Ascending aorta (tissue), 2 donors: ENCODE measurements around the gene GCLM. TPM values are rescaled to one million over a fixed set of nuclear protein-coding genes. Genes with fewer than 3 reads are reported as not detected.
"Not testable (repeated sequence)": the region's sequence is repeated elsewhere in the genome, so short reads cannot be mapped to it uniquely, and the experiment has no call there.

ENCODE experiments used
- DNase-seq, 2 donors: peaks; one replicate each; pipeline ENCODE4 v3.0.0-alpha.2; 2019; ENCODE audit warnings: low spot score in 2 of 2
- H3K27ac ChIP-seq, 2 donors: fragments of 200-600 bp; sonication (generic); one replicate each; pipeline ENCODE4 v1.5.1; 2016 to 2017; ENCODE audit warnings: mild to moderate bottlenecking in 1 of 2
- H3K27me3 ChIP-seq: fragments of 200-600 bp; sonication (generic); one replicate; pipeline ENCODE4 v1.5.1; 2017
- H3K36me3 ChIP-seq, 2 donors: fragments of 200-600 bp; sonication (generic); one replicate each; pipeline ENCODE4 v1.5.1; 2016
- H3K4me1 ChIP-seq, 2 donors: fragments of 200-600 bp; sonication (generic); one replicate each; pipeline ENCODE4 v1.5.1; 2016 to 2017; ENCODE audit warnings: mild to moderate bottlenecking in 1 of 2
- H3K4me3 ChIP-seq, 2 donors: fragments of 200-600 bp; sonication (generic); one replicate each; pipeline ENCODE4 v1.5.1; 2016 to 2017; ENCODE audit warnings: mild to moderate bottlenecking in 1 of 2
- H3K9me3 ChIP-seq, 2 donors: fragments of 200-600 bp; sonication (generic); one replicate each; pipeline ENCODE4 v1.5.1; 2016
- intact Hi-C: fragments of 100-400 bp; cut with DNase I; formaldehyde crosslinking; loops from one replicate; pipeline ENCODE4 v1.15.1; 2023
- total RNA-seq: library from RNA; depleted of rRNA; stranded (reverse); fragments of >200 nt; gene quantifications from one replicate; pipeline ENCODE4 v1.1.0, GENCODE V29; 2016
- TF ChIP-seq, protein P1 (sequence below), 3 experiments: fragments of 200-600 bp in 2 of 3; fragments of 450-650 bp in 1 of 3; sonication (generic) in 2 of 3; IDR thresholded peaks; one replicate each; pipeline ENCODE4 v1.5.1; 2016 to 2019; ENCODE audit warnings: antibody characterized with exemption in 3 of 3, mild to moderate bottlenecking in 1 of 3, moderate library complexity in 1 of 3

GCLM gene
- total RNA-seq, 1 donor from 2014 or later, result 3.3 TPM

GRCh38 chr1:93864175-93864574, 45.1 kb downstream of the GCLM start:
- no peaks in the 10 kb centered on the region for H3K4me1 ChIP-seq
- peaks cover 7 to 11% of the 10 kb centered on the region in 2 donors for H3K36me3 ChIP-seq
- TF ChIP-seq, protein P1, sequence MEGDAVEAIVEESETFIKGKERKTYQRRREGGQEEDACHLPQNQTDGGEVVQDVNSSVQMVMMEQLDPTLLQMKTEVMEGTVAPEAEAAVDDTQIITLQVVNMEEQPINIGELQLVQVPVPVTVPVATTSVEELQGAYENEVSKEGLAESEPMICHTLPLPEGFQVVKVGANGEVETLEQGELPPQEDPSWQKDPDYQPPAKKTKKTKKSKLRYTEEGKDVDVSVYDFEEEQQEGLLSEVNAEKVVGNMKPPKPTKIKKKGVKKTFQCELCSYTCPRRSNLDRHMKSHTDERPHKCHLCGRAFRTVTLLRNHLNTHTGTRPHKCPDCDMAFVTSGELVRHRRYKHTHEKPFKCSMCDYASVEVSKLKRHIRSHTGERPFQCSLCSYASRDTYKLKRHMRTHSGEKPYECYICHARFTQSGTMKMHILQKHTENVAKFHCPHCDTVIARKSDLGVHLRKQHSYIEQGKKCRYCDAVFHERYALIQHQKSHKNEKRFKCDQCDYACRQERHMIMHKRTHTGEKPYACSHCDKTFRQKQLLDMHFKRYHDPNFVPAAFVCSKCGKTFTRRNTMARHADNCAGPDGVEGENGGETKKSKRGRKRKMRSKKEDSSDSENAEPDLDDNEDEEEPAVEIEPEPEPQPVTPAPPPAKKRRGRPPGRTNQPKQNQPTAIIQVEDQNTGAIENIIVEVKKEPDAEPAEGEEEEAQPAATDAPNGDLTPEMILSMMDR (IDR thresholded peaks at IDR 0.05), result no peak
- H3K27ac ChIP-seq, result no peak overlapping the region
- H3K9me3 ChIP-seq, result no peaks in the 10 kb centered on the region
- intact Hi-C loops, result no loop called here
- no peaks in the 10 kb centered on the region for H3K27me3 ChIP-seq
- H3K4me3 ChIP-seq, result no peak overlapping the region
- DNase-seq, result no peak

- H3K4me1 ChIP-seq, DNase-seq, intact Hi-C loops, H3K27ac ChIP-seq, H3K4me3 ChIP-seq, H3K27me3 ChIP-seq, H3K9me3 ChIP-seq, H3K36me3 ChIP-seq: not testable (repeated sequence)
Measured at GRCh38 chr1:93857653-93858052, 51.6 kb downstream of the GCLM start.

DNA sequence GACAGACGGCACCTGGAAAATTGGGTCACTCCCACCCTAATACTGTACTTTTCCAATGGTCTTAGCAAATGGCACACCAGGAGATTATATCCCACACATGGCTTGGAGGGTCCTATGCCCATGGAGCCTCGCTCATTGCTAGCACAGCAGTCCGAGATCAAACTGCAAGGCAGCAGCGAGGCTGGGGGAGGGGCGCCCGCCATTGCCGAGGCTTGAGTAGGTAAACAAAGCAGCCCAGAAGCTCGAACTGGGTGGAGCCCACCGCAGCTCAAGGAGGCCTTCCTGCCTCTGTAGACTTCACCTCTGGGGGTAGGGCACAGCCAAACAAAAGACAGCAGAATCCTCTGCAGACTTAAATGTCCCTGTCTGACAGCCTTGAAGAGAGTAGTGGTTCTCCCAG, 53.2 kb downstream of the GCLM start:
- DNase-seq, H3K27me3 ChIP-seq, H3K36me3 ChIP-seq, H3K4me3 ChIP-seq, H3K27ac ChIP-seq, H3K9me3 ChIP-seq, intact Hi-C loops, H3K4me1 ChIP-seq: not testable (repeated sequence)

- no peaks in the 10 kb centered on the region for H3K36me3 ChIP-seq
- no peak overlapping the region for H3K27ac ChIP-seq
- no peaks in the 10 kb centered on the region for H3K9me3 ChIP-seq
- intact Hi-C loops, result loop anchor here (5.0 kb wide), 1 partner anchor 547 kb away; no protein-coding TSS in a partner anchor
- H3K27me3 ChIP-seq, result no peaks in the 10 kb centered on the region
- no peak overlapping the region for H3K4me3 ChIP-seq
- TF ChIP-seq, protein P1 (IDR thresholded peaks at IDR 0.05), result no peak
- DNase-seq, result no peak
- no peaks in the 10 kb centered on the region for H3K4me1 ChIP-seq
Measured at GRCh38 chr1:93853940-93854339, 55.3 kb downstream of the GCLM start.

DNA sequence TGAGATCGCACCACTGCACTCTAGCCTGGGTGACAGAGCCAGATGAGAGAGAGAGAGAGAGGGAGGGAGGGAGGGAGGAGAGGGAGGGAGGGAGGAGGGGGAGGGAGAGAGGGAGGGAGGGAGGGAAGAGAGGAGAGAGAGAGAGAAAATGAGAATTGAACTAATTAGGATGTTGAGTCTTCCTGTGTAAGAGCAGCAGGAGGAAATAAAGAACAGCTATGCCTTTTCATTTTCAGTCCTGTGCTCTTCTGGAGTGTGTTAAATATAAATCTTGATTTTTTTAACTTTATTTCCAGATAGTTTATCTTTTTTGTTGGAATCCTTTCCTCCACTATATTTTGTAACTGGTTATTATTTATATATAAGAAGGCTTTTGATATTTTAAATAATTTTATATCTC, 57.4 kb downstream of the GCLM start:
- H3K27ac ChIP-seq, result no peak overlapping the region
- no peaks in the 10 kb centered on the region for H3K27me3 ChIP-seq
- H3K4me3 ChIP-seq, result no peak overlapping the region
- TF ChIP-seq, protein P1 (IDR thresholded peaks at IDR 0.05), result no peak
- intact Hi-C loops, result loop anchor here (2.0 to 5.0 kb wide), 2 partner anchors 413 to 545 kb away; no protein-coding TSS in a partner anchor
- no peaks in the 10 kb centered on the region for H3K36me3 ChIP-seq
- DNase-seq, result no peak
- no peaks in the 10 kb centered on the region for H3K9me3 ChIP-seq
- H3K4me1 ChIP-seq, result peaks cover 0 to 5% of the 10 kb centered on the region in 2 donors

DNA sequence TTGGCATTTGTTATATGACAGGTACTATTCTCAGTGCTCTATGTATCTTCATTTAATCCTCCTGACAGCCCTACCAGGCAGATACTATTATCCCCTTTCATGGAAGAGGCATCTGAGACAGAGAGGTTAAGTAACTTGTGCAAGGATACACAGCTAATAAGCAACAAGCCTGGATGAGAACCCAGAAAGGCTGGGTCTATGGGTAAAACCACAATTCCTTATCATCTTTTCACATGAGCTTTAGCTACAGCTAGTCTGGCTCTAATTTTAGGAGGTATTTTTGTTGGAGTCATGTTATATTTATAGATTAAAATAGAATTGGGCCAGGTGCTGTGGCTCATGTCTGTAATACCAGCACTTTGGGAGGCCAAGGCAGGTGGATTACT, 57.9 kb downstream of the GCLM start:
- TF ChIP-seq, protein P1 (IDR thresholded peaks at IDR 0.05), result no peak
- Histone ChIP-seq H3K4me3 (no peak overlapping the region), H3K4me1 (peaks cover 0 to 5% of the 10 kb centered on the region in 2 donors), H3K27ac (no peak overlapping the region), H3K36me3 (no peaks in the 10 kb centered on the region), H3K27me3 (no peaks in the 10 kb centered on the region), H3K9me3 (no peaks in the 10 kb centered on the region)
- no peak for DNase-seq
- intact Hi-C loops, result loop anchor here (2.0 to 5.0 kb wide), 2 partner anchors 413 to 544 kb away; no protein-coding TSS in a partner anchor
